ENCODE results near the gene TMOD4.

The TMOD4 gene

GRCh38 chr1:151175041-151175741 is 590 bp downstream of the TMOD4 start:
- no peak for DNase-seq (ENCODE audit: low spot score)

- DNase-seq (ENCODE audit: low spot score), result no peak
Observed at GRCh38 chr1:151171190-151171589, 4.6 kb downstream of the TMOD4 start.

- no peak for DNase-seq (ENCODE audit: low spot score)
Observed at GRCh38 chr1:151167116-151167515, 8.7 kb downstream of the TMOD4 start.

GRCh38 chr1:151166505-151166956 is 9.2 kb downstream of the TMOD4 start:
- no peak for DNase-seq (ENCODE audit: low spot score)

- peak; percentile 98 for DNase-seq (ENCODE audit: low spot score)
Observed at GRCh38 chr1:151165738-151166504, 9.9 kb downstream of the TMOD4 start, which contains the start of the genes LYSMD1 and SCNM1. Gene LYSMD1 (minus strand): TSS chr1:151165902. CDS start chr1:151165258, 644 bp downstream. Gene SCNM1 (plus strand): TSS chr1:151166144. CDS start chr1:151166153, 9 bp downstream.

- no peak for DNase-seq (ENCODE audit: low spot score)
Observed at GRCh38 chr1:151165281-151165737, 10.5 kb downstream of the TMOD4 start.

- no peak for DNase-seq (ENCODE audit: low spot score)
Observed at GRCh38 chr1:151164732-151165280, 11.0 kb downstream of the TMOD4 start.

- no peak for DNase-seq (ENCODE audit: low spot score)
Observed at GRCh38 chr1:151159373-151159772, 16.4 kb downstream of the TMOD4 start.

- DNase-seq (ENCODE audit: low spot score), result no peak
Observed at GRCh38 chr1:151158751-151159251, 17.0 kb downstream of the TMOD4 start.

- peak; percentile 18 for DNase-seq (ENCODE audit: low spot score)
Observed at GRCh38 chr1:151158326-151158725, 17.5 kb downstream of the TMOD4 start.

GRCh38 chr1:151157067-151157531 is 18.7 kb downstream of the TMOD4 start:
- peak; percentile 60 for DNase-seq (ENCODE audit: low spot score)

- DNase-seq (ENCODE audit: low spot score), result peak; percentile 73
Observed at GRCh38 chr1:151156515-151156819, 19.3 kb downstream of the TMOD4 start, which contains the start of gene TNFAIP8L2. Gene TNFAIP8L2 (plus strand): TSS chr1:151156649. CDS start chr1:151158698, 2,049 bp downstream.

GRCh38 chr1:151147665-151148064 is 28.1 kb downstream of the TMOD4 start:
- DNase-seq (ENCODE audit: low spot score), result no peak

GRCh38 chr1:151147132-151147503 is 28.7 kb downstream of the TMOD4 start:
- DNase-seq (ENCODE audit: low spot score), result no peak

- DNase-seq (ENCODE audit: low spot score), result peak; percentile 85
Observed at GRCh38 chr1:151146412-151147131, 29.2 kb downstream of the TMOD4 start, which contains the start of gene SEMA6C. Gene SEMA6C (minus strand): TSS chr1:151146631. CDS start chr1:151142621, 4,010 bp downstream.

- no peak for DNase-seq (ENCODE audit: low spot score)
Observed at GRCh38 chr1:151146072-151146411, 29.7 kb downstream of the TMOD4 start.

GRCh38 chr1:151145304-151146071 is 30.3 kb downstream of the TMOD4 start:
- DNase-seq (ENCODE audit: low spot score), result no peak

- no peak for DNase-seq (ENCODE audit: low spot score)
Observed at GRCh38 chr1:151144474-151145303, 31.1 kb downstream of the TMOD4 start.

GRCh38 chr1:151143986-151144385 is 31.8 kb downstream of the TMOD4 start:
- no peak for DNase-seq (ENCODE audit: low spot score)

- DNase-seq (ENCODE audit: low spot score), result no peak
Observed at GRCh38 chr1:151143057-151143435, 32.7 kb downstream of the TMOD4 start.
